ENCODE measurements around the gene PJA2.

DNA sequence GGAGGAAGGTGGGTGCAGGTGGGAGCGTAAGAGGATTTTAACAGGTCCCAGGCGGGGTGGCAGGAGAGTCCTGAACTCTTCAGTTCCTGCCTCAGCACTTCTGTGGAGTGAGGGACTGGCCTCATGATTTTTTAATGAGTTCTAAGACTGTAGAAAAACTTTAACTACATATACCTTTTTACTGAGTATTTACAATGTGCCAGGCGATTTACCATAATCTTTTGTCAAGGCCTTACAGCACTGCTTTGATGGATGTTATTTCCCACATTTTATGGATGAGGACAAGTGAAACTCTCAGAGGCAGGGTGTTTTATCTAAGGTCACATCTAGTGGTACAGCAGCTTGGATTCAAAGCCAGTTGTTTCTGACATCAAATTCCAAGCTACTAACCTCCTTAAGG is 99.5 kb downstream of the PJA2 start:
- TF ChIP-seq, protein P1, sequence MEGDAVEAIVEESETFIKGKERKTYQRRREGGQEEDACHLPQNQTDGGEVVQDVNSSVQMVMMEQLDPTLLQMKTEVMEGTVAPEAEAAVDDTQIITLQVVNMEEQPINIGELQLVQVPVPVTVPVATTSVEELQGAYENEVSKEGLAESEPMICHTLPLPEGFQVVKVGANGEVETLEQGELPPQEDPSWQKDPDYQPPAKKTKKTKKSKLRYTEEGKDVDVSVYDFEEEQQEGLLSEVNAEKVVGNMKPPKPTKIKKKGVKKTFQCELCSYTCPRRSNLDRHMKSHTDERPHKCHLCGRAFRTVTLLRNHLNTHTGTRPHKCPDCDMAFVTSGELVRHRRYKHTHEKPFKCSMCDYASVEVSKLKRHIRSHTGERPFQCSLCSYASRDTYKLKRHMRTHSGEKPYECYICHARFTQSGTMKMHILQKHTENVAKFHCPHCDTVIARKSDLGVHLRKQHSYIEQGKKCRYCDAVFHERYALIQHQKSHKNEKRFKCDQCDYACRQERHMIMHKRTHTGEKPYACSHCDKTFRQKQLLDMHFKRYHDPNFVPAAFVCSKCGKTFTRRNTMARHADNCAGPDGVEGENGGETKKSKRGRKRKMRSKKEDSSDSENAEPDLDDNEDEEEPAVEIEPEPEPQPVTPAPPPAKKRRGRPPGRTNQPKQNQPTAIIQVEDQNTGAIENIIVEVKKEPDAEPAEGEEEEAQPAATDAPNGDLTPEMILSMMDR (IDR thresholded peaks at IDR 0.05) = no peak
- TF ChIP-seq POLR2A (IDR thresholded peaks at IDR 0.05) (no peak), POLR2AphosphoS5 (IDR thresholded peaks at IDR 0.05) (no peak), EP300 (IDR thresholded peaks at IDR 0.05) (no peak)

All from suprapubic skin (tissue), 4 donors.